Stimulated activated CD4-positive, alpha-beta T cell treated with anti-CD3 and anti-CD28 coated beads, Interleukin-2, amount 100 ng/mL, for 48 hours (primary cell): Measurements from ENCODE around the gene PRSS36.
"Not testable (repeated sequence)": the region's sequence is repeated elsewhere in the genome, so short reads cannot be mapped to it uniquely, and the experiment has no call there.

Experiments used
- DNase-seq, 2 donors: peaks; one replicate each; pipeline ENCODE4 v3.0.0-alpha.2; 2020

Gene PRSS36

DNA sequence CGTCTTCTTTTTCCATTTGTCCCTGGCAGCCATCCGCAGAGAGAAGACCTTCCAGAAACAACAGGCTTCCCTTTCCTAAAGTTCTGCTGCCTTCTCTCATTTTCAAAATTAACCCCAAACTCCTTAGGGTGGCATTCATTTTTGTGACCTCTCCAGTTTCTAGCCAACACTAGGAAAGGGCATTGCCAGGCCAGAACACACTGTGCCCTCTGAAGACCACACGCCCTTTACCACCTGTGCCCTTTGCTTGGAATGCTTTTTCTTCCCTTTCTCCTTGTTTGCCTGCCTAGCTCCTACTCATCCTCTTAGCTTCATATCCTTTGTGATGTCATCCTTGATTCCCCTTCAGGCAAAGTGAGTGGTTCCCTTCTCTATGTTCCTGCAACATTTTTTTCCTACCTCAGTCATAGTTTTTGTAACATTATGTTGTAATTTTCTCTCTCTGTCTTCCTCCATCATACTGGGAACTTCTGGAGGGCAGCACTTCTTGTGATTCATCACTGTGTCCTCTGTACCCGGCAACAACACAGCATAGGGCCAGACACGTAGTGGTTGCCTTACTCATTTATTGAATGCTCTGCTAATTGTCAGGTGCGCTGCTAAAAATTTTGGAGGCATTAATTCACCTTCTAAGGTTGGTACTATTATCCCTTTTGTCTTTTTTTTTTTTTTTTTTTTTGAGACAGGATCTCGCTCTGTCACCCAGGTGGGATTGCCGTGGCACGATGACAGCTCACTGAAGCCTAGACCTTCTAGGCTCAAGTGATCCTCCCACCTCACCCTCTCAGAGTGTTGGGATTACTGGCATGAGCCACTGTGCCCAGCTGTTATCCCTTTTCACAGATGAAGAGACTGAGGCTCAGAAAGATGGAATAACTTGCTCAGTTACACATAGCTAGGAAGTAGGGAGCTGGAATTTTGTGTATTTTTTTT, 31.4 kb downstream of the PRSS36 start:
- DNase-seq: no peak

- DNase-seq: peak; percentile 95 to 96
Observed at GRCh38 chr16:31117384-31118222, 32.3 kb downstream of the PRSS36 start, which contains the start of gene KAT8. TSS of gene KAT8 (plus strand) at chr16:31117664. CDS start at chr16:31117682, 18 bp downstream.

GRCh38 chr16:31114468-31114867, 35.4 kb downstream of the PRSS36 start:
- DNase-seq: no peak

GRCh38 chr16:31113121-31114120, 36.4 kb downstream of the PRSS36 start:
- DNase-seq: no peak

- DNase-seq: no peak
Observed at GRCh38 chr16:31112711-31113110, 37.2 kb downstream of the PRSS36 start.

DNA sequence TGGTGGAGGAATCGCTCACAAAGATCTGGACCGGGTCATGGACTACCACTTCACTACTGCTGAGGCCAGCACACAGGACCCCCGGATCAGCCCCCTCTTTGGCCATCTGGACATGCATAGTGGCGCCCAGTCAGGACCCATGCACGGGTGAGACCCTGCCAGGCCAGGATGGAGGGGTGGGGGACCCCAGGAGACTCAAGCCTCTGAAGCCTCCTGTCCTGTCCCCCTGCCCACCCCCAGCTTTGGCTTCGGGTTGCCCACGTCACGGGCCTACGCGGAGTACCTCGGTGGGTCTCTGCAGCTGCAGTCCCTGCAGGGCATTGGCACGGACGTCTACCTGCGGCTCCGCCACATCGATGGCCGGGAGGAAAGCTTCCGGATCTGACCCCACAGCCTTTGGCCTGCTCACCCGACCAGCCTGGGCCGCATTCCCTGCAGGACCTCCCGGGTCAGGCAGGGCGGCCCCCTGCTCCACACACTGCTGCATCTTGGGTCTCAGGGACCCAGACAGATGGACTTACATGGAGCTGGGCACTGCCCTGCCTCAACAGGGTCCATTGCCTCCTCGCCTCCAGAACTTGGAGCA, 37.9 kb downstream of the PRSS36 start:
- DNase-seq: no peak

- no peak for DNase-seq
Observed at GRCh38 chr16:31110106-31111034, 39.5 kb downstream of the PRSS36 start.

DNA sequence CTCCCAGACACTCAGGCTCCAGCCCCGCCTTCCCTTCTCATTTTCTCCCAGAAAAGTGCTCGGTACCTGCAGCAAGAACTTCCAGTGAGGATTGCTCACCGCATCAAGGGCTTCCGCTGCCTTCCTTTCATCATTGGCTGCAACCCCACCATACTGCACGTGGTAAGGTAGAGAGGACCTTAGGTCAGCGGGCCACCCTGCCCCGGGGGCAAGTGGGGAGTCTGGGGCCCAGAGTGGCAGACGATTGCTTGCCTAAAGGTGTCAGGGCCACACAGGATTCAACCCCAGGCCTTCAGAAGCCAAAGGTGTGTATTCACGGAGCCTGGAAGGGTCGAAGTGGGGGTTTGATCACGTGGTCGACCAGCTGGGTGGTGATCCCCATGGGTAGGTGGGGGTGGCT, 40.2 kb downstream of the PRSS36 start:
- no peak for DNase-seq

DNA sequence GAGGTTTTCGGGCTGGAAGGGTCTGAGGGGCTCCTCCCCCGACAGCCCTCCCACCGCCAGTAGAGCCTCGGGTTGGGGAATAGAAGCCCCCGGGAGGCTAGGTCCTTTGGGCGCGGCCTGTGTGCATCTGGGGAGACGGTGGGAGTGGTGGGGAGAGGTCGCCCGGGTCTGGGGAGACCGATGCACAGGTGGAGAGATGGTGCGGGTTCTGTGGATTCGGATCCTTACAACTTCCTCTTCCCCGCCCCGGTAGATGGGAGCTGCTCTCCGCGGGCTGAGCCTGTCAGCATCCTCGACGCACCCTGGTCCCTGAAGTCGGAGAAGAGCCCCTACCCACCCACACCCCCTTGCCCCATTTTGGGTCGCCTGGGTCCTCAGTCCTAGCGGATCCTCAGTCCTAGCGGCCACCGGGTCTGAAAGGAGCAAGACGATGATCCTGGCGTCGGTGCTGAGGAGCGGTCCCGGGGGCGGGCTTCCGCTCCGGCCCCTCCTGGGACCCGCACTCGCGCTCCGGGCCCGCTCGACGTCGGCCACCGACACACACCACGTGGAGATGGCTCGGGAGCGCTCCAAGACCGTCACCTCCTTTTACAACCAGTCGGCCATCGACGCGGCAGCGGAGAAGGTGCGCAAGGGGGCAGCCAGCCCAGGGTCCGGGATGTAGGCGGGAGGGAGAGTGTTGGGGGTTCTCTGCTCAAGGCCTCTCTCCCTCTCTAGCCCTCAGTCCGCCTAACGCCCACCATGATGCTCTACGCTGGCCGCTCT, 40.9 kb downstream of the PRSS36 start:
- DNase-seq: no peak

DNA sequence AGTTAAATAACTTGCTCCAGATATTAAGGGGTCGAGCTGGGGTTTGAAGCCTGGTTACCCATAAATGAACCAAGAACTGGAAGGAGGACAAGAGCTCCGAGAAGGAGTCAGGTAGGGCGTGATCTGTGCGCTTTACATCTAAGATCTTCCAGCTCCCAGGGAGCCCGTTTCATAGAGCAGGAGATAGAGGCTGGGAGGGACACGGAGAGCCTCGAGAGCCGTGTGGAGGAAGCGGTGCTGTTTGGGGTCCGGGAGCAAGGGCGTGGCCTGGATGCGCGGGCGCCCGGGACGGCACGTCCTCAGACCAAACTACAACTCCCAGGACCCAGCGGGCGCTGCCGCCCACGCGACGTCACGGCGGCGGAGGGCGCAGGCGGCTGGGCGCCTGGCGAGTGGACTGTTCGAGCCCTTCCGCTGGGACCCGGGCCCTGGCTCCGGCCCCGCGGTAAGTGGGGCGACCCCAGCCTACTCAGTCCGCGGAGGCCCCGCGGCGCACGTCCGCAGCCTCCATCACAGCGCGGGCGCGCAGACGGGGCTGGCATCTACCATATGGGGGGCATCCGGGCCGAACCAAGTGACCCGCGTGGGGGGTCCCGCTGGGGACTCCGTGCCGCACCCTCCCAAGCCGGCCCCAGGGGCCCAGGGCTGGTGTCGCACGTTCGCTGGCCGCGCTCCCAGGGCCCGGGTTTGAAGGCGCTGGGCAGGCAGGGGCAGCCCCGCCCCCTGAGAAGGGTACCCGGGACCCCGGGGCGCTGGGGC, 41.7 kb downstream of the PRSS36 start, which contains the start of gene BCKDK:
BCKDK (plus strand) TSS at position 352 of the 759 bp plus-strand sequence. CDS start 838 bp downstream, outside the sequence.
- peak; percentile 78 for DNase-seq

DNA sequence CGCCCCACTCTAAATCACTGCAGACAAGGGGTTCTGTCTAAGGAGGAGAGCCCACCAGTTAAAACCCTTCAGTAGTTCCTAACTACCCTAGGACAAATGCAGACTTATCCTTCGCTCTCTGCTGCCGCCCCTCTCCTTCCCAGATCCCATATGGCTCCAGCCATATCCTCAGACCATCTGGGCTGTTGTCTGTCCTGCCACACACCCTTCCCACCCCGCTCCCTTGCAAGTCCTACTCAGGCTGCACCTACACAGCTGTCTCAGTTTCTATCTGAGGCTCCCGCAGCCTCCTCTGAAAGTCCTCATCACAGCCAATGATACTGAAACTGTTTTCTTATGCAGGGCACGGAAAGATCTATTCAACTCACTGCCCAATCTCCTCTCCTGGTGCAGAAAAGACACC, 42.4 kb downstream of the PRSS36 start:
- DNase-seq: peak; percentile 26 to 36

DNA sequence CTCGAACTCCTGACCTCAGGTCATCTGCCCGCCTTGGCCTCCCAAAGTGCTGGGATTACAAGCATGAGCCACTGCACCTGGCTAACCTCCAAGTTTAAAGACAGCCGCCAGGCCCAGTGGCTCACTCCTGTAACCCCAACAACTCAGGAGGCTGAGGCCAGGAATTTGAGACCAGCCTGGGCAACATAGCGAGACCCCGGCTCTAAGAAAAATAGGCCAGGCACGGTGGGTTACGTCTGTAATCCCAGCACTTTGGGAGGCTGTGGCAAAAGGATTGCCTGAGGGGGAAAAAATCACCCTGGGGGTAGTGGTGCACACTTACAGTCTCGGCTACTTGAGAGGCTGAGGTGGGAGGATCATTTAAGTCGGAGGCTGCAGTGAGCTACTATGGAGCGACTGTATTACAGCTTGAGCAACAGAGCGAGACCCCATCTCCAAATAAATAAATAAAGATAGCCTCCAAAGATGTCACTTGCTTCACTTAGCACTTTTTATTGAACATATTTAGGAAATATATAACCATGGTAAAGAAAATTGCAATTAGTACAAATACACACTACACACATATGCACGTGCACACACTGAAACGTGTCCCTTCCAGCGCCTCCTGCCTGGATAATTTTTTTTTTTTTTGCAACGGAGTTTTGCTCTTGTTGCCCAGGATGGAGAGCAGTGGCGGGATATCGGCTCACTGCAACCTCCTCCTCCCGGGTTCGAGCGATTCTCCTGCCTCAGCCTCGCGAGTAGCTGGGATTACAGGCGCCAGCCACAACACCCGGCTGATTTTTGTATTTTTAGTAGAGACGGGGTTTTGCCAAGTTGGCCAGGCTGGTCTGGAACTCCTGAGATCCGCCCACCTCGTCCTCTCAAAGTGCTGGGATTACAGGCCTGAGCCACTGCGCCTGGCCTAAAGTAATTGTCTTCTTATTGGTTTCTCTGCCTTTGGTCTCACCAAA, 43.1 kb downstream of the PRSS36 start:
- no peak for DNase-seq

GRCh38 chr16:31105677-31106213, 44.1 kb downstream of the PRSS36 start:
- DNase-seq: peak; percentile 83 to 91

DNA sequence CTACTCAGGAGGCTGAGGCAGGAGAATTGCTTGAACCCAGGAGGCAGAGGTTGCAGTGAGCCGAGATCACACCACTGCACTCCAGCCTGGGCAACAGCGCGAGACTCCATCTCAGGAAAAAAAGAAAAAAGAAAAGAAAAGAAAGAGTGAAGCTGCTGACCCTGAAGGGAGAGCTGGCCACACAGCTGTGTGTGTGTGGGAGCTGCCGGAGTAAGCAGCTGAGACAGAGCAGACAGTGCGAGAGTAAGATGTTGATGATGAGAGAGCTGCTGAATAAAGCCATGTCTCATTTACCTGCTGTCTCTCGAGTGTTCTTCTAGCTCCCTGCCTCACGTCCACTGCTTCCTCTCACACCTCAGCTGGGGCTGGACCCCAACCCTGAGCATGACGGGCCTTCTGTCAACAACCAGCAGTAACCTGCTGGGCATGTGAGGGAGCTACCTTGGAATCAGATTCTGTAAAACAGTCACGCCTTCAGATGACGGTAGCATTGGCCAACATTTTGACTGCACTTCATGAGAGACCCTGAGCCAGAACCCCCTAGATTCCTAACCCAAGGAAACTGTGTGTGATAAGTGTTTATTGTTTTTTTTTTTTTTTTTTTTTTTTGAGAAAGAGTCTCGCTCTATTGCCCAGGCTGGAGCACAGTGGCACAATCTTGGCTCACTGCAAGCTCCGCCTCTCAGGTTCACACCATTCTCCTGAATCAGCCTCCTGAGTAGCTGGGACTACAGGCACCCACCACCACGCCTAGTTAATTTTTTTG, 48.8 kb downstream of the PRSS36 start:
- DNase-seq: not testable (repeated sequence)

DNA sequence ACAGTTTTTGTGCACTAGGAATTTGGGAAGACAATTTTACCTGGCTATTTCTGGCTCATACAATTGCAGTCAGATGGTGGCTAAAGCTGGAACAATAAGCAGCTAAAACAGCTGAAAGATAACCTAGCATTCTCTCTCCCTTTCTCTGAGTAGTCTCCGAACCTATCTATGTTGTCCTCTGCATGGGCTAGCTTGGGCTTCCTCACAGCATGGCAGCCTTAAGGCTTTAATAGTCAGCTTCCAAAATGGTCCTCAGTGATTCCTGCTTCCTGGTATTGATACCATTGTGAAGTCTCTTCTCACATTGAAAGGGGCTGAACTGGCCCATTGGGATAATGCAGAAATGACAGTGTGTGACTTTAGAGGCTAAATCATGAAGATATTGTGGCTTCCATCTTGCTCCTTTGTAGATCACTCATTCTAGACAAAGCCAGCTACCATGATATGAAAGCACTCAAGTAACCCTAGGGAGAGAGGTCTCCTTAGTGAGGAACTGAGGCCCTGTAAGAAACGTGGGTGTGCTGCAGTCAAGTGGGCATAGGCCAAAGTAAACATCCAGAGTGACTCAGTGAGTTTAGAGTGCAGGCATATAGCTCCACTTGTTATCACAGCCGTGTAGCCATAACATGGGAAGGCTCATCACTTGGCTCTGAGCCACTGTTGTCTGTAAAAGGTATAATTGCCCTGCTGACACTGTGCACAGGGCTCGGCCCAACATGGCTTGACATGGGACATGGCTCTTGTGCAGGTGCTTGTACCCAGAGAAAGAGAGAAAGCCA, 49.8 kb downstream of the PRSS36 start:
- DNase-seq: no peak
